IMR-90 (cell line): Measurements from ENCODE around the gene TRPV3. TPM values are rescaled to one million over a fixed set of nuclear protein-coding genes. Genes with fewer than 3 reads are reported as not detected.

Source experiments
- ATAC-seq: fragments of 200-7000 bp; cut with Tn5 transposase; 2 replicates; pipeline ENCODE4 v1.9.1; 2020; ENCODE audit warnings: low read depth, mild to moderate bottlenecking, moderate library complexity
- BruUV-seq: library from RNA; stranded (reverse); fragments of 400-500 nt; replicated peaks from 2 replicates; lab custom pipeline; 2021; lab: Mats Ljungman, UMichigan
- CTCF ChIA-PET: fragments of 300-600 bp; formaldehyde crosslinking; extraction: SDS; loops from one replicate; lab custom pipeline; 2021; ENCODE audit warnings: antibody characterized with exemption; lab: Yijun Ruan, JAX
- POLR2A ChIA-PET: fragments of 300-600 bp; sonication (Branson Sonifier 250); formaldehyde crosslinking; loops from one replicate; lab custom pipeline; 2022; ENCODE audit warnings: antibody characterized with exemption; ENCODE audit not compliant: unreplicated experiment; lab: Charles Lee
- DNase-seq: peaks from one replicate; pipeline ENCODE4 v3.0.0; 2013
- H2AFZ ChIP-seq: replicated peaks from 2 replicates; pipeline ENCODE3; 2013; ENCODE audit warnings: low read length, mild to moderate bottlenecking; ENCODE audit not compliant: poor library complexity
- H2AK5ac ChIP-seq: 2 replicates; pipeline ENCODE4 v1.6.1; 2013; ENCODE audit warnings: low read depth, low read length, inconsistent platforms
- H2AK9ac ChIP-seq: replicated peaks from 2 replicates; pipeline ENCODE3; 2013; ENCODE audit warnings: mild to moderate bottlenecking, low read depth, low read length, moderate library complexity; ENCODE audit not compliant: poor library complexity
- H2BK120ac ChIP-seq: 2 replicates; pipeline ENCODE4 v1.6.1; 2013; ENCODE audit warnings: low read depth, low read length, inconsistent platforms
- H2BK15ac ChIP-seq: 3 replicates; pipeline ENCODE4 v1.6.1; 2013; ENCODE audit warnings: low read depth, low read length, inconsistent platforms
- H2BK20ac ChIP-seq: 2 replicates; pipeline ENCODE4 v1.6.1; 2013; ENCODE audit warnings: low read depth, mild to moderate bottlenecking, inconsistent platforms, low read length, moderate library complexity
- H2BK5ac ChIP-seq: 2 replicates; pipeline ENCODE4 v1.6.1; 2013; ENCODE audit warnings: mild to moderate bottlenecking, low read depth, low read length, inconsistent platforms; ENCODE audit not compliant: poor library complexity, severe bottlenecking
- H3K14ac ChIP-seq: replicated peaks from 2 replicates; pipeline ENCODE4 v1.6.1; 2013; ENCODE audit warnings: low read depth, low read length, inconsistent platforms
- H3K18ac ChIP-seq: 2 replicates; pipeline ENCODE4 v1.6.1; 2013; ENCODE audit warnings: low read depth, low read length, control low read depth
- H3K23ac ChIP-seq: 2 replicates; pipeline ENCODE4 v1.6.1; 2013; ENCODE audit warnings: low read depth, low read length, inconsistent platforms
- H3K27ac ChIP-seq: 2 replicates; pipeline ENCODE4 v1.5.1; 2013; ENCODE audit warnings: mild to moderate bottlenecking, control low read depth, low read length; ENCODE audit not compliant: insufficient read depth
- H3K27me3 ChIP-seq: 2 replicates; pipeline ENCODE4 v1.6.1; 2013; ENCODE audit warnings: low read length; ENCODE audit not compliant: control insufficient read depth, insufficient read depth
- H3K36me3 ChIP-seq: 2 replicates; pipeline ENCODE4 v1.6.1; 2013; ENCODE audit warnings: low read length, mixed read lengths; ENCODE audit not compliant: control insufficient read depth, insufficient read depth
- H3K4ac ChIP-seq: 2 replicates; pipeline ENCODE4 v1.6.1; 2013; ENCODE audit warnings: low read depth, low read length, inconsistent platforms
- H3K4me1 ChIP-seq: 2 replicates; pipeline ENCODE4 v1.6.1; 2013; ENCODE audit warnings: low read length, mixed read lengths; ENCODE audit not compliant: control insufficient read depth, insufficient read depth
- H3K4me2 ChIP-seq: 2 replicates; pipeline ENCODE4 v1.6.1; 2013; ENCODE audit warnings: low read depth, mild to moderate bottlenecking, control low read depth, low read length, moderate library complexity
- H3K4me3 ChIP-seq: 2 replicates; pipeline ENCODE4 v1.5.1; 2013; ENCODE audit warnings: low read depth, mild to moderate bottlenecking, control low read depth, low read length, moderate library complexity; ENCODE audit not compliant: insufficient read depth
- H3K56ac ChIP-seq: 2 replicates; pipeline ENCODE4 v1.6.1; 2013; ENCODE audit warnings: low read length, inconsistent platforms; ENCODE audit not compliant: insufficient read depth; ENCODE audit errors: extremely low read depth
- H3K79me1 ChIP-seq, 2 experiments: 2 replicates each; pipeline ENCODE4 v1.6.1; 2013; ENCODE audit warnings: low read length in 2 of 2, inconsistent platforms in 1 of 2, low read depth in 1 of 2
- H3K9ac ChIP-seq: 2 replicates; pipeline ENCODE4 v1.6.1; 2013; ENCODE audit warnings: low read depth, low read length, control low read depth
- H3K9me1 ChIP-seq: 2 replicates; pipeline ENCODE4 v1.6.1; 2013; ENCODE audit warnings: low read length, inconsistent platforms; ENCODE audit not compliant: insufficient read depth
- H3K9me3 ChIP-seq: 2 replicates; pipeline ENCODE4 v1.6.1; 2013; ENCODE audit warnings: low read length; ENCODE audit not compliant: control insufficient read depth, insufficient read depth
- H4K20me1 ChIP-seq: 2 replicates; pipeline ENCODE4 v1.6.1; 2013; ENCODE audit warnings: low read length, inconsistent platforms; ENCODE audit not compliant: insufficient read depth
- H4K5ac ChIP-seq: 2 replicates; pipeline ENCODE4 v1.6.1; 2013; ENCODE audit warnings: mild to moderate bottlenecking, low read depth, low read length, control low read depth
- H4K8ac ChIP-seq, 2 experiments: 2 replicates each; pipeline ENCODE4 v1.6.1; 2013; ENCODE audit warnings: low read depth in 2 of 2, low read length in 2 of 2, control low read depth in 1 of 2, inconsistent platforms in 1 of 2
- H4K91ac ChIP-seq: 2 replicates; pipeline ENCODE4 v1.6.1; 2013; ENCODE audit warnings: low read depth, low read length, inconsistent platforms; ENCODE audit not compliant: insufficient read depth
- BHLHE40 ChIP-seq: fragments of 150-350 bp; IDR thresholded peaks from 2 replicates; pipeline ENCODE4 v1.6.1; 2016; ENCODE audit warnings: mild to moderate bottlenecking, low read depth, low read length
- CEBPB ChIP-seq: IDR thresholded peaks from 2 replicates; pipeline ENCODE4 v1.6.1; 2012; ENCODE audit warnings: low read depth, low read length, improper control_type of control experiment
- CHD1 ChIP-seq: IDR thresholded peaks from 2 replicates; pipeline ENCODE4 v1.6.1; 2012; ENCODE audit warnings: low read depth, low read length, improper control_type of control experiment
- MAFK ChIP-seq: IDR thresholded peaks from 2 replicates; pipeline ENCODE4 v1.6.1; 2012; ENCODE audit warnings: low read depth, low read length, improper control_type of control experiment
- MAZ ChIP-seq: IDR thresholded peaks from 2 replicates; pipeline ENCODE4 v1.6.1; 2012; ENCODE audit warnings: low read depth, mild to moderate bottlenecking, low read length, improper control_type of control experiment, moderate library complexity, borderline replicate concordance
- MXI1 ChIP-seq: IDR thresholded peaks from 2 replicates; pipeline ENCODE4 v1.6.1; 2012; ENCODE audit warnings: low read depth, mild to moderate bottlenecking, low read length, moderate library complexity, borderline replicate concordance
- NFE2L2 ChIP-seq: fragments of 150-350 bp; IDR thresholded peaks from 2 replicates; pipeline ENCODE4 v1.6.1; 2016; ENCODE audit warnings: low read depth, mild to moderate bottlenecking, low read length
- POLR2A ChIP-seq: IDR thresholded peaks from 2 replicates; pipeline ENCODE4 v1.6.1; 2012; ENCODE audit warnings: mild to moderate bottlenecking, low read depth, low read length
- RAD21 ChIP-seq: IDR thresholded peaks from 2 replicates; pipeline ENCODE4 v1.6.1; 2012; ENCODE audit warnings: low read length, improper control_type of control experiment
- RCOR1 ChIP-seq: IDR thresholded peaks from 2 replicates; pipeline ENCODE4 v1.6.1; 2012; ENCODE audit warnings: mild to moderate bottlenecking, low read length, improper control_type of control experiment; ENCODE audit not compliant: insufficient replicate concordance
- RFX5 ChIP-seq: IDR thresholded peaks from 2 replicates; pipeline ENCODE4 v1.8.0; 2012; ENCODE audit warnings: low read depth, mild to moderate bottlenecking, low read length, moderate library complexity
- SMC3 ChIP-seq: fragments of 150-350 bp; IDR thresholded peaks from 2 replicates; pipeline ENCODE4 v1.6.1; 2016; ENCODE audit warnings: low read depth, mild to moderate bottlenecking, antibody characterized with exemption, low read length, moderate library complexity
- WGBS, 2 experiments: methylation state at CpG; one replicate each; pipeline versions ENCODE4 v1.1.5 to v1.1.7; 2013; ENCODE audit warnings: missing lambda C conversion rate in 2 of 2; ENCODE audit not compliant: insufficient read length in 1 of 2; ENCODE audit errors: extremely low coverage in 2 of 2; 5-methylcytosine and 5-hydroxymethylcytosine counted together
- dilution Hi-C: fragments of 300-500 bp; cut with HindIII; formaldehyde crosslinking; loops from one replicate; pipeline ENCODE4 v1.14.3; 2018; ENCODE audit warnings: low sequenced_read_pairs; ENCODE audit not compliant: unreplicated experiment
- in situ Hi-C: fragments of 300-500 bp; cut with MboI; formaldehyde crosslinking; loops from 3 replicates; pipeline ENCODE4 v1.14.3; 2019; ENCODE audit warnings: low sequenced_read_pairs, inconsistent platforms, mixed read lengths
- intact Hi-C: fragments of 100-400 bp; cut with micrococcal nuclease; formaldehyde crosslinking; loops from 2 replicates; pipeline ENCODE4 v1.10.0; 2022
- polyA plus RNA-seq, 3 experiments: library from polyadenylated mRNA; depleted of rRNA; stranded (reverse); fragments of >200 nt; gene quantifications; 2 replicates each; pipeline ENCODE4 v1.2.3, GENCODE V29; 2012; ENCODE audit warnings: low replicate concordance in 1 of 3
- total RNA-seq: library from RNA; depleted of rRNA; stranded (reverse); fragments of >200 nt; gene quantifications from 2 replicates; pipeline ENCODE4 v1.2.3, GENCODE V29; 2012
- TF ChIP-seq, protein P1 (sequence below): conservative IDR thresholded peaks from 2 replicates; pipeline ENCODE4 v1.5.1; 2012; ENCODE audit warnings: mild to moderate bottlenecking, low read depth, low read length, improper control_type of control experiment
- TF ChIP-seq, protein P2 (sequence below): fragments of 150-350 bp; IDR thresholded peaks from 2 replicates; pipeline ENCODE4 v1.6.1; 2017; ENCODE audit warnings: mild to moderate bottlenecking, antibody characterized with exemption, low read length, low read depth
- TF ChIP-seq, protein P3 (sequence below): fragments of 150-350 bp; IDR thresholded peaks from 2 replicates; pipeline ENCODE4 v1.6.1; 2016; ENCODE audit warnings: low read depth, mild to moderate bottlenecking, low read length, moderate library complexity, borderline replicate concordance

The TRPV3 gene
- total and polyA plus RNA-seq, 2 of the 4 experiments (the other 2 are of a cell fraction), result 0.18 to 0.26 TPM

DNA sequence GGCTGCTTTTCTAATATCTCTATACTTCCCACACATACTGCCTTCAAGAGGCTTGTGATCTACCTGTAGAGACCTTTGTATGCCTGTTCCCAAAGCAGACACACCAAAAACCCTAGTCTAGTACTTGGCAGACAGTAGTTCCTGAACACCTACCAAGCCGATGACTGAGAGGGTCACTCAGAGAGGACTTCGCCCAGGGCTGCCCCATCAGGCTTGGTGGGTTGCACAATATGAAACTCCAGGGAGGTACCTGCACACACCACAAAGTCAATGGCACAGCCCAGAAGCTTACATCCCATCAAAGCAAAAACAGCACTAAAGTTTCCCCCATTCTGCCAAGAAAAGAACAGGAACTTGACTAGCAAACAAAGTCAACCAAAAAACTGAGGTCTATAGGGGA is 51.6 kb downstream of the TRPV3 start:
- Histone ChIP-seq H4K5ac (no peak overlapping the region), H3K9ac (no peak overlapping the region), H4K20me1 (no peaks in the 10 kb centered on the region), H3K56ac (no peak overlapping the region), H2AK5ac (no peak overlapping the region), H3K36me3 (no peaks in the 10 kb centered on the region), H3K9me1 (no peaks in the 10 kb centered on the region), H3K27me3 (no peaks in the 10 kb centered on the region), H3K4me1 (no peaks in the 10 kb centered on the region), H3K27ac (no peak overlapping the region), H3K79me1 (no peaks in the 10 kb centered on the region), H3K4ac (no peak overlapping the region), H2BK15ac (no peak overlapping the region), H4K91ac (no peak overlapping the region), H3K4me3 (no peak overlapping the region), H3K4me2 (no peak overlapping the region), H2BK120ac (no peak overlapping the region), H3K9me3 (no peaks in the 10 kb centered on the region), H3K18ac (no peak overlapping the region), H2BK20ac (no peak overlapping the region), H3K23ac (no peak overlapping the region), H2AFZ (no peak overlapping the region), H3K14ac (no peak overlapping the region), H2BK5ac (no peak overlapping the region), H2AK9ac (no peak overlapping the region), H4K8ac (no peak overlapping the region)
- ATAC-seq (no peak), DNase-seq (no peak)
- CTCF ChIA-PET, result no interaction called here
- dilution Hi-C loops (no loop called here), in situ Hi-C loops (no loop called here), intact Hi-C loops (no loop called here)
- TF ChIP-seq RFX5, result no peak
- no peak for TF ChIP-seq MAZ
- TF ChIP-seq CHD1, result no peak
- TF ChIP-seq, protein P1, sequence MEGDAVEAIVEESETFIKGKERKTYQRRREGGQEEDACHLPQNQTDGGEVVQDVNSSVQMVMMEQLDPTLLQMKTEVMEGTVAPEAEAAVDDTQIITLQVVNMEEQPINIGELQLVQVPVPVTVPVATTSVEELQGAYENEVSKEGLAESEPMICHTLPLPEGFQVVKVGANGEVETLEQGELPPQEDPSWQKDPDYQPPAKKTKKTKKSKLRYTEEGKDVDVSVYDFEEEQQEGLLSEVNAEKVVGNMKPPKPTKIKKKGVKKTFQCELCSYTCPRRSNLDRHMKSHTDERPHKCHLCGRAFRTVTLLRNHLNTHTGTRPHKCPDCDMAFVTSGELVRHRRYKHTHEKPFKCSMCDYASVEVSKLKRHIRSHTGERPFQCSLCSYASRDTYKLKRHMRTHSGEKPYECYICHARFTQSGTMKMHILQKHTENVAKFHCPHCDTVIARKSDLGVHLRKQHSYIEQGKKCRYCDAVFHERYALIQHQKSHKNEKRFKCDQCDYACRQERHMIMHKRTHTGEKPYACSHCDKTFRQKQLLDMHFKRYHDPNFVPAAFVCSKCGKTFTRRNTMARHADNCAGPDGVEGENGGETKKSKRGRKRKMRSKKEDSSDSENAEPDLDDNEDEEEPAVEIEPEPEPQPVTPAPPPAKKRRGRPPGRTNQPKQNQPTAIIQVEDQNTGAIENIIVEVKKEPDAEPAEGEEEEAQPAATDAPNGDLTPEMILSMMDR, result no peak
- no peak for TF ChIP-seq BHLHE40
- TF ChIP-seq, protein P2, sequence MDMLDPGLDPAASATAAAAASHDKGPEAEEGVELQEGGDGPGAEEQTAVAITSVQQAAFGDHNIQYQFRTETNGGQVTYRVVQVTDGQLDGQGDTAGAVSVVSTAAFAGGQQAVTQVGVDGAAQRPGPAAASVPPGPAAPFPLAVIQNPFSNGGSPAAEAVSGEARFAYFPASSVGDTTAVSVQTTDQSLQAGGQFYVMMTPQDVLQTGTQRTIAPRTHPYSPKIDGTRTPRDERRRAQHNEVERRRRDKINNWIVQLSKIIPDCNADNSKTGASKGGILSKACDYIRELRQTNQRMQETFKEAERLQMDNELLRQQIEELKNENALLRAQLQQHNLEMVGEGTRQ, result no peak
- TF ChIP-seq, protein P3, sequence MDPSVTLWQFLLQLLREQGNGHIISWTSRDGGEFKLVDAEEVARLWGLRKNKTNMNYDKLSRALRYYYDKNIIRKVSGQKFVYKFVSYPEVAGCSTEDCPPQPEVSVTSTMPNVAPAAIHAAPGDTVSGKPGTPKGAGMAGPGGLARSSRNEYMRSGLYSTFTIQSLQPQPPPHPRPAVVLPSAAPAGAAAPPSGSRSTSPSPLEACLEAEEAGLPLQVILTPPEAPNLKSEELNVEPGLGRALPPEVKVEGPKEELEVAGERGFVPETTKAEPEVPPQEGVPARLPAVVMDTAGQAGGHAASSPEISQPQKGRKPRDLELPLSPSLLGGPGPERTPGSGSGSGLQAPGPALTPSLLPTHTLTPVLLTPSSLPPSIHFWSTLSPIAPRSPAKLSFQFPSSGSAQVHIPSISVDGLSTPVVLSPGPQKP, result no peak
- TF ChIP-seq RCOR1, result no peak
- TF ChIP-seq POLR2A, result no peak
- no peak for TF ChIP-seq NFE2L2
- TF ChIP-seq SMC3, result no peak
- TF ChIP-seq MXI1, result no peak
- no peak for TF ChIP-seq CEBPB
- no peak for TF ChIP-seq RAD21
- TF ChIP-seq MAFK, result no peak
- no CpG with 5 or more reads among the region's 2 CpGs for WGBS, 2 experiments
- BruUV-seq, result no TSS peak
- POLR2A ChIA-PET, result no interaction called here
